ENCODE measurements around the gene VEPH1.

VEPH1 gene

DNA sequence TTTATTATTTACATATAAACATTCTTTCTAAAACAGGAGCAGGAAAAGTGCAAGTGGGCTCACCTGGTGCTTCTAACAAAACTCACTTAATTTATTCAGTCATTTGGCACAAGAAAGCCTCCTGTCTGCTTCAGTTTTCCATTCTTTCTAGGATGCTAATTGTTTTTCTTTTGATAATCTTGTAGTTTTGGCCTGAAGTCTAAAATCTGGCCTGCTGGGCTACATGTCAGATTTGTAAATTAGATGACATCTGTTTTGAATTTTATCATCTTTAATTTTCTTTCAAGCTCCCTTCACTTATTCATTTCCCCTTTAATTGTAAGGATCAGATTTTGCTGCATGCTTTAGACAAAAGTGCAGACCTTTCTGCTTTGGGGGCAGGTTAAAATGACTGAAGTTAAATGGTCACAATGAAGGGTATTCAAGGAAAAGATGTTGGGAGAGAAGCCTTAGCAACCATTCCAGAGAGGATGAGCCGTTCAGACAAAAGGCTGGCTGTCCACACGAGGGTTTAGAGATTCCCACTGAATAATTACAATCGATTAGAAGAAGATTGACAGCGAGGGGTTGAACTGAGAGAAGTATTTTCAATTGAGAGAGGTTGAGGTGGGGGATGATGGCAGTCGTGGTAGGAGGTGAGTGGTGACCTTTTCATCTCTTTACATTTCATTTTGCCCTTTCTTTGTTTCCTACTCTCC is 126.5 kb downstream of the VEPH1 start:
- no peak overlapping the region for H3K27ac ChIP-seq
- in situ Hi-C loops (cut with HindIII; ENCODE audit: low pct_ligation_motif_present, low sequenced_read_pairs): no loop called here
- TF ChIP-seq, protein P1, sequence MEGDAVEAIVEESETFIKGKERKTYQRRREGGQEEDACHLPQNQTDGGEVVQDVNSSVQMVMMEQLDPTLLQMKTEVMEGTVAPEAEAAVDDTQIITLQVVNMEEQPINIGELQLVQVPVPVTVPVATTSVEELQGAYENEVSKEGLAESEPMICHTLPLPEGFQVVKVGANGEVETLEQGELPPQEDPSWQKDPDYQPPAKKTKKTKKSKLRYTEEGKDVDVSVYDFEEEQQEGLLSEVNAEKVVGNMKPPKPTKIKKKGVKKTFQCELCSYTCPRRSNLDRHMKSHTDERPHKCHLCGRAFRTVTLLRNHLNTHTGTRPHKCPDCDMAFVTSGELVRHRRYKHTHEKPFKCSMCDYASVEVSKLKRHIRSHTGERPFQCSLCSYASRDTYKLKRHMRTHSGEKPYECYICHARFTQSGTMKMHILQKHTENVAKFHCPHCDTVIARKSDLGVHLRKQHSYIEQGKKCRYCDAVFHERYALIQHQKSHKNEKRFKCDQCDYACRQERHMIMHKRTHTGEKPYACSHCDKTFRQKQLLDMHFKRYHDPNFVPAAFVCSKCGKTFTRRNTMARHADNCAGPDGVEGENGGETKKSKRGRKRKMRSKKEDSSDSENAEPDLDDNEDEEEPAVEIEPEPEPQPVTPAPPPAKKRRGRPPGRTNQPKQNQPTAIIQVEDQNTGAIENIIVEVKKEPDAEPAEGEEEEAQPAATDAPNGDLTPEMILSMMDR (IDR thresholded peaks at IDR 0.05; ENCODE audit: low read depth, low read length, missing control alignments): no peak
- H3K4me3 ChIP-seq (ENCODE audit: low read depth, low read length): no peak overlapping the region
- H3K36me3 ChIP-seq (replicated peaks): no peaks in the 10 kb centered on the region
- no peaks in the 10 kb centered on the region for H3K27me3 ChIP-seq (replicated peaks)
- DNase-seq: no peak

DNA sequence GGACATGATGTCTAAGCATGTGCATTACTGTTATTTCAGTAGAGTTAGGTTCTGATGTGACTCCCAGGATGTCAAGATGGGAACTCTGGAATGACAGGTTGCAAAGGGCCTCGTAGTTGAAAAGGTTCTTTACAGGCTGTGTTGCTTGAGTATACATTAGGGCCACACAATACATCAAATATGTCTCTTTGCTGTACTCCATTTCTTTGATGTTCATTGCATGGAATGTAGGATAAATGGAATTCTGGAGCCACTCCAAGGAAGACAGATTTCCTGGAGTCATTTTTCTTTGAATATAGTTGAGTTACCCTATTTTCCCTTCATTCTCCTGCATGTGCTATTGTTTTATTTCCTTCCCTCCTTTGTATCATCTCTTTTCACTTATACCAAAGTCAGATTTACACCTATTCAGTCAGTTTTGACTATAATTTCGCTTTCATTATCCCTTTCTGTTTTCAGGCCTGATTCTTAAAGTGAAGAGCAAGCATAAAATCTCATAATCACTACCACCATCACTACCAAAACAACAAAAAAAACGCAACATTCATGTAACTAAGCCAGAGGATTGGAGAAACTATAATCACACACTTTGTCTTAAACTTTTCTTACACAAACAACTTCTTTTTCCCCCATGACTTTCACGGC is 127.8 kb downstream of the VEPH1 start:
- no peak for DNase-seq
- TF ChIP-seq, protein P1 (IDR thresholded peaks at IDR 0.05; ENCODE audit: low read depth, low read length, missing control alignments): no peak
- in situ Hi-C loops (cut with HindIII; ENCODE audit: low pct_ligation_motif_present, low sequenced_read_pairs): no loop called here
- no peak overlapping the region for H3K27ac ChIP-seq
- no peak overlapping the region for H3K4me3 ChIP-seq (ENCODE audit: low read depth, low read length)
- H3K36me3 ChIP-seq (replicated peaks): no peaks in the 10 kb centered on the region
- no peaks in the 10 kb centered on the region for H3K27me3 ChIP-seq (replicated peaks)

DNA sequence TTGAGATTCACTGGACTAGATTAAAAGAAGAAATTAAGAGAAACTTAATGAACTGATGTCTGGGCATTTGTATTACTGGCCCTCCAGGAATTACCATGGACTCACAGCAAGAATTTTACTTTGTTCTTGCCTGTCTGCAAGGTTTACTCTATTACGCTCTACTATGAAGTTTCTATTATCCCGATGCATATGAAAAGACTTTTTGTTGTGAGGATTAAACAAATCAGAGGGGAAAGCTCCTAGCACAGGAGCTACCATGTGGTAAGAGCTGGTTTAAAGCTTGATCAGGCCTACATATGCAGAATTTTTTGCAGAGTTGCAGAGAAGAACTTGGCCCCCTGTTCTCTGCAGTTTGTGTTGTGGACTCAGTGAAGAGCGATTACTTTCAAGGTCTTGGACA is 128.3 kb downstream of the VEPH1 start:
- Histone ChIP-seq H3K4me3 (ENCODE audit: low read depth, low read length) (no peak overlapping the region), H3K27me3 (replicated peaks) (no peaks in the 10 kb centered on the region), H3K36me3 (replicated peaks) (no peaks in the 10 kb centered on the region), H3K27ac (no peak overlapping the region)
- DNase-seq: no peak
- TF ChIP-seq, protein P1 (IDR thresholded peaks at IDR 0.05; ENCODE audit: low read depth, low read length, missing control alignments): no peak
- in situ Hi-C loops (cut with HindIII; ENCODE audit: low pct_ligation_motif_present, low sequenced_read_pairs): no loop called here

GRCh38 chr3:157373783-157374182 is 129.4 kb downstream of the VEPH1 start:
- Histone ChIP-seq H3K27ac (no peak overlapping the region), H3K36me3 (replicated peaks) (no peaks in the 10 kb centered on the region), H3K4me3 (ENCODE audit: low read depth, low read length) (no peak overlapping the region), H3K27me3 (replicated peaks) (no peaks in the 10 kb centered on the region)
- TF ChIP-seq, protein P1 (IDR thresholded peaks at IDR 0.05; ENCODE audit: low read depth, low read length, missing control alignments): no peak
- no peak for DNase-seq
- in situ Hi-C loops (cut with HindIII; ENCODE audit: low pct_ligation_motif_present, low sequenced_read_pairs): no loop called here

DNA sequence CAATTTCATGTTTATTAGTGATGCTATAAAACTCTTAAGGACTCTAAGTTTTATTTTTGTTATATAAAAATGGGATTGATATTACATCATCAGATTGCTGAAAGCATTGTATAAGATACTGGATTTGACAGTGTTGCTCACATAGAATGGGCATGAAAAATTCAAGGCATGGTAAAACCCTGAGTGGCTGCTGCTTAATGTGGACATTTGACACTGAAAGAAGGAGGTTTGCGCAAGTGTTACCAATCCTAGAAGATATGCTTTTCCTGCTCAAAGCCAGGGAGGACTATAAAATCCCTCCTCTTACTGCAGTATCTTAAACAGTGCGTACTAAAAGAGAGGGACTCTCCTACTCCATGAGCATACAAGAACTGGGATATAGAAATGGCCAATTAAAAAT is 132.3 kb downstream of the VEPH1 start:
- DNase-seq: no peak
- H3K36me3 ChIP-seq (replicated peaks): no peaks in the 10 kb centered on the region
- in situ Hi-C loops (cut with HindIII; ENCODE audit: low pct_ligation_motif_present, low sequenced_read_pairs): no loop called here
- H3K27ac ChIP-seq: no peak overlapping the region
- no peaks in the 10 kb centered on the region for H3K27me3 ChIP-seq (replicated peaks)
- TF ChIP-seq, protein P1 (IDR thresholded peaks at IDR 0.05; ENCODE audit: low read depth, low read length, missing control alignments): no peak
- no peak overlapping the region for H3K4me3 ChIP-seq (ENCODE audit: low read depth, low read length)

Measured in brain microvascular endothelial cell (primary cell).